ENCODE measurements around the gene MTTP. TPM values are rescaled to one million over a fixed set of nuclear protein-coding genes. Genes with fewer than 3 reads are reported as not detected.

Gene MTTP
- total RNA-seq, 3 donors from 2014 or later, result 0.64 TPM; not detected in 2

GRCh38 chr4:99661907-99662306 lies 87.3 kb downstream of the MTTP start:
- Histone ChIP-seq H3K36me3 (no peaks in the 10 kb centered on the region), H3K27me3 (no peaks in the 10 kb centered on the region), H3K4me1 (no peaks in the 10 kb centered on the region), H3K4me3 (no peak overlapping the region), H3K9me3 (no peaks in the 10 kb centered on the region), H3K27ac (no peak overlapping the region)
- TF ChIP-seq POLR2A (IDR thresholded peaks at IDR 0.05), result no peak
- TF ChIP-seq POLR2AphosphoS5 (IDR thresholded peaks at IDR 0.05), result no peak
- no peak for TF ChIP-seq CTCF (IDR thresholded peaks at IDR 0.05)
- intact Hi-C loops (cut with DNase I; ENCODE audit: low total_unique reads), result no loop called here
- no peak for DNase-seq (ENCODE audit: low spot score in 2 of 2)

- Histone ChIP-seq H3K9me3 (no peaks in the 10 kb centered on the region), H3K4me3 (no peak overlapping the region), H3K27ac (no peak overlapping the region), H3K4me1 (no peaks in the 10 kb centered on the region), H3K36me3 (no peaks in the 10 kb centered on the region), H3K27me3 (no peaks in the 10 kb centered on the region)
- no peak for TF ChIP-seq CTCF (IDR thresholded peaks at IDR 0.05)
- no peak for TF ChIP-seq POLR2AphosphoS5 (IDR thresholded peaks at IDR 0.05)
- no peak for TF ChIP-seq POLR2A (IDR thresholded peaks at IDR 0.05)
- DNase-seq (ENCODE audit: low spot score in 2 of 2), result no peak
- intact Hi-C loops (cut with DNase I; ENCODE audit: low total_unique reads), result loop anchor here (1.0 kb wide), 1 partner anchor 13 kb away; no protein-coding TSS in a partner anchor
Observed at GRCh38 chr4:99664716-99665115, 90.1 kb downstream of the MTTP start.

GRCh38 chr4:99665983-99666382 lies 91.4 kb downstream of the MTTP start:
- no peaks in the 10 kb centered on the region for H3K4me1 ChIP-seq
- no peak for TF ChIP-seq POLR2AphosphoS5 (IDR thresholded peaks at IDR 0.05)
- TF ChIP-seq CTCF (IDR thresholded peaks at IDR 0.05), result no peak
- TF ChIP-seq POLR2A (IDR thresholded peaks at IDR 0.05), result no peak
- no peaks in the 10 kb centered on the region for H3K36me3 ChIP-seq
- intact Hi-C loops (cut with DNase I; ENCODE audit: low total_unique reads), result loop anchor here (1.0 kb wide), 1 partner anchor 15 kb away; no protein-coding TSS in a partner anchor
- no peaks in the 10 kb centered on the region for H3K27me3 ChIP-seq
- H3K9me3 ChIP-seq, result no peaks in the 10 kb centered on the region
- no peak overlapping the region for H3K4me3 ChIP-seq
- no peak overlapping the region for H3K27ac ChIP-seq
- DNase-seq (ENCODE audit: low spot score in 2 of 2), result no peak

GRCh38 chr4:99668472-99668871 lies 93.8 kb downstream of the MTTP start:
- H3K4me3 ChIP-seq, result no peak overlapping the region
- no peaks in the 10 kb centered on the region for H3K36me3 ChIP-seq
- no peaks in the 10 kb centered on the region for H3K27me3 ChIP-seq
- intact Hi-C loops (cut with DNase I; ENCODE audit: low total_unique reads), result no loop called here
- TF ChIP-seq CTCF (IDR thresholded peaks at IDR 0.05) (no peak), POLR2AphosphoS5 (IDR thresholded peaks at IDR 0.05) (no peak), POLR2A (IDR thresholded peaks at IDR 0.05) (no peak)
- H3K9me3 ChIP-seq, result peaks cover 6 to 19% of the 10 kb centered on the region in 2 donors
- no peak overlapping the region for H3K27ac ChIP-seq
- no peaks in the 10 kb centered on the region for H3K4me1 ChIP-seq
- no peak for DNase-seq (ENCODE audit: low spot score in 2 of 2)

GRCh38 chr4:99669084-99669483 lies 94.5 kb downstream of the MTTP start:
- intact Hi-C loops (cut with DNase I; ENCODE audit: low total_unique reads), result no loop called here

More at GRCh38 chr4:99669084-99669483, 94.5 kb downstream of the MTTP start:
- H3K4me1 ChIP-seq, result no peaks in the 10 kb centered on the region
- peaks cover 6 to 25% of the 10 kb centered on the region in 2 donors for H3K9me3 ChIP-seq
- no peak overlapping the region for H3K27ac ChIP-seq
- H3K4me3 ChIP-seq, result no peak overlapping the region
- no peaks in the 10 kb centered on the region for H3K27me3 ChIP-seq
- no peak for TF ChIP-seq POLR2A (IDR thresholded peaks at IDR 0.05)
- no peak for TF ChIP-seq POLR2AphosphoS5 (IDR thresholded peaks at IDR 0.05)
- TF ChIP-seq CTCF (IDR thresholded peaks at IDR 0.05), result no peak
- DNase-seq (ENCODE audit: low spot score in 2 of 2), result no peak
- no peaks in the 10 kb centered on the region for H3K36me3 ChIP-seq

All from breast epithelium (tissue), 4 donors.